B cell (primary cell): ENCODE measurements around the gene MMGT1.

ENCODE experiments used
- EZH2 ChIP-seq: IDR thresholded peaks from 2 replicates; pipeline ENCODE4 v1.6.1; 2012; ENCODE audit warnings: borderline replicate concordance, low read depth, mild to moderate bottlenecking, moderate library complexity, low read length; ENCODE audit not compliant: insufficient read depth, poor library complexity, severe bottlenecking
- TF ChIP-seq, protein P1 (sequence below): fragments of 200-600 bp; IDR thresholded peaks from one replicate; pipeline ENCODE4 v1.8.0; 2022; ENCODE audit warnings: antibody characterized with exemption, mild to moderate bottlenecking

DNA sequence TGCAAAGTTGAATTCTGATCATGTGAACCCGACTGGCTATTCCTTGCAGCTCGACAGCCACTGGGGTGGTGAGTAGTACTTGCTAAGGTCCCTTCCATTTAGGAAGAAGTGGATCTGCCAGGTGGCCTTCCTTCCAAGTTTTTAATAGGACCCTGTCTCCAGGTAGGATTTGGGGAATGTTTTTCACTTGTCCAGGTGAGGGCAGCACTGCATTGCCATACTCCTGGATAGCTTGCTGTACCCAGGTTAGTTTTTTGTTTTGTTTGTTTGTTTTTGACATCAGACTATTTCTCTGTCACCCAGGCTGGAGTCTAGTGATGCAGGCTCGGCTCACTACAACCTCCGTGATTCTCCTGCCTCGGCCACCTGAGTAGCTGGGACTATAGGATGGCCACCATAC lies 50.4 kb downstream of the MMGT1 start:
- TF ChIP-seq, protein P1, sequence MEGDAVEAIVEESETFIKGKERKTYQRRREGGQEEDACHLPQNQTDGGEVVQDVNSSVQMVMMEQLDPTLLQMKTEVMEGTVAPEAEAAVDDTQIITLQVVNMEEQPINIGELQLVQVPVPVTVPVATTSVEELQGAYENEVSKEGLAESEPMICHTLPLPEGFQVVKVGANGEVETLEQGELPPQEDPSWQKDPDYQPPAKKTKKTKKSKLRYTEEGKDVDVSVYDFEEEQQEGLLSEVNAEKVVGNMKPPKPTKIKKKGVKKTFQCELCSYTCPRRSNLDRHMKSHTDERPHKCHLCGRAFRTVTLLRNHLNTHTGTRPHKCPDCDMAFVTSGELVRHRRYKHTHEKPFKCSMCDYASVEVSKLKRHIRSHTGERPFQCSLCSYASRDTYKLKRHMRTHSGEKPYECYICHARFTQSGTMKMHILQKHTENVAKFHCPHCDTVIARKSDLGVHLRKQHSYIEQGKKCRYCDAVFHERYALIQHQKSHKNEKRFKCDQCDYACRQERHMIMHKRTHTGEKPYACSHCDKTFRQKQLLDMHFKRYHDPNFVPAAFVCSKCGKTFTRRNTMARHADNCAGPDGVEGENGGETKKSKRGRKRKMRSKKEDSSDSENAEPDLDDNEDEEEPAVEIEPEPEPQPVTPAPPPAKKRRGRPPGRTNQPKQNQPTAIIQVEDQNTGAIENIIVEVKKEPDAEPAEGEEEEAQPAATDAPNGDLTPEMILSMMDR, result no peak
- TF ChIP-seq EZH2, result no peak
